ENCODE measurements around the gene TMEM150A. TPM values are rescaled to one million over a fixed set of nuclear protein-coding genes. Genes with fewer than 3 reads are reported as not detected.

TMEM150A gene
- total RNA-seq, 1 experiment from 2014 or later = 25.3 TPM

- H3K4me3 ChIP-seq (ENCODE audit: low read depth, low read length) = peak within 1 kb of the TSS; percentile 67
- peaks cover 13% of the 10 kb centered on the region for H3K36me3 Mint-ChIP-seq (ENCODE audit: insufficient read depth, unreplicated experiment)
- H3K9me3 ChIP-seq = no peaks in the 10 kb centered on the region
- peak within 1 kb of the TSS; percentile 90 for H3K4me3 Mint-ChIP-seq (ENCODE audit: unreplicated experiment)
- no peaks in the 10 kb centered on the region for H3K9me3 Mint-ChIP-seq (ENCODE audit: unreplicated experiment)
- TF ChIP-seq CTCF (IDR thresholded peaks at IDR 0.05; ENCODE audit: insufficient read depth in 1 of 2, low read depth in 1 of 2, low read length in 1 of 2, severe bottlenecking in 1 of 2, unreplicated experiment in 1 of 2) = no peak
- TSS peak; percentile 50 for BruUV-seq (replicated peaks)
- H3K4me1 ChIP-seq = peaks cover 14% of the 10 kb centered on the region
- H3K36me3 ChIP-seq (ENCODE audit: control insufficient read depth, insufficient read depth, low read length) = no peaks in the 10 kb centered on the region; the same call in 1 of the 2 replicates
- H3K4me1 Mint-ChIP-seq (ENCODE audit: low read depth, unreplicated experiment) = peaks cover 17% of the 10 kb centered on the region
- H3K27me3 Mint-ChIP-seq (ENCODE audit: insufficient read depth, unreplicated experiment) = no peaks in the 10 kb centered on the region
- H3K27me3 ChIP-seq (replicated peaks; ENCODE audit: control insufficient read depth, insufficient read depth, low read length) = no peaks in the 10 kb centered on the region
- POLR2A ChIA-PET = interaction anchor here (0.6 to 2.3 kb wide), 15 partner anchors 10 to 196 kb away, joined by 3 to 24 read pairs (median 4); partner anchors contain the start of genes C2orf68, GGCX, MAT2A and RNF181
- intact Hi-C loops (cut with micrococcal nuclease; ENCODE audit: unreplicated experiment) = loop anchor here (1.0 kb wide), 2 partner anchors 8 to 16 kb away; partner anchors contain the start of gene GGCX
- peak; percentile 87 to 89 for DNase-seq
- peak within 1 kb of the TSS; percentile 93 for H3K27ac Mint-ChIP-seq (ENCODE audit: unreplicated experiment)
- CTCF ChIA-PET = interaction anchor here (0.6 to 1.8 kb wide), 6 partner anchors 10 to 501 kb away, joined by 3 to 15 read pairs (median 4); partner anchors contain the start of gene GGCX
Observed at GRCh38 chr2:85577386-85578242, 24.9 kb downstream of the TMEM150A start, which contains the start of gene VAMP8. Gene VAMP8 (plus strand): TSS chr2:85577586. CDS start chr2:85577647, 61 bp downstream.

DNA sequence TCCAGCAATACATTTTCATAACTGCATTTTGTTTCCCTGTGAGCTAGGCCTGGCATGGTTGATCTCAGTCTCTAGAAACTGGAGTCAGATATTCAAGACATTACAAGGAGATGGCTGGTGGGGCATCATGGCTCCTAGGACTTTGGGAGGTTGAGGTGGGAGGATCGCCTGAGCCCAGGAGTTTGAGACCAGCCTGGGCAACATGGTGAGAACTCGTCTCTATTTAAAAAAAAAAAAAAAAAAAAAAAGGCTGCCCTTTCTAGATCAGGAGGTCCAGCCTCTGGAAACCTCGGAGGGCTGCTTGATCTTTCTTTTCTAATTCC, 25.5 kb downstream of the TMEM150A start:
- no TSS peak for BruUV-seq (replicated peaks)
- peaks cover 8% of the 10 kb centered on the region for H3K36me3 Mint-ChIP-seq (ENCODE audit: insufficient read depth, unreplicated experiment)
- Histone ChIP-seq H3K9me3 (no peaks in the 10 kb centered on the region), H3K4me3 (ENCODE audit: low read depth, low read length) (peak overlapping the region; percentile 67), H3K4me1 (peaks cover 14% of the 10 kb centered on the region), H3K36me3 (ENCODE audit: control insufficient read depth, insufficient read depth, low read length) (no peaks in the 10 kb centered on the region), H3K27me3 (replicated peaks; ENCODE audit: control insufficient read depth, insufficient read depth, low read length) (no peaks in the 10 kb centered on the region)
- no peaks in the 10 kb centered on the region for H3K27me3 Mint-ChIP-seq (ENCODE audit: insufficient read depth, unreplicated experiment)
- H3K4me3 Mint-ChIP-seq (ENCODE audit: unreplicated experiment) = peak overlapping the region; percentile 90
- peaks cover 20% of the 10 kb centered on the region for H3K4me1 Mint-ChIP-seq (ENCODE audit: low read depth, unreplicated experiment)
- DNase-seq = no peak
- CTCF ChIA-PET = interaction anchor here (0.7 to 1.8 kb wide), 6 partner anchors 10 to 897 kb away, joined by 3 to 15 read pairs (median 5); partner anchors contain the start of gene GGCX
- TF ChIP-seq CTCF (IDR thresholded peaks at IDR 0.05; ENCODE audit: insufficient read depth in 1 of 2, low read depth in 1 of 2, low read length in 1 of 2, severe bottlenecking in 1 of 2, unreplicated experiment in 1 of 2) = no peak
- POLR2A ChIA-PET = interaction anchor here (0.6 to 2.3 kb wide), 6 partner anchors 10 to 195 kb away, joined by 3 to 22 read pairs (median 4); partner anchors contain the start of genes MAT2A and RNF181
- H3K27ac Mint-ChIP-seq (ENCODE audit: unreplicated experiment) = peak overlapping the region; percentile 93
- intact Hi-C loops (cut with micrococcal nuclease; ENCODE audit: unreplicated experiment) = loop anchor here (1.0 kb wide), 2 partner anchors 8 to 16 kb away; partner anchors contain the start of gene GGCX
- H3K9me3 Mint-ChIP-seq (ENCODE audit: unreplicated experiment) = no peaks in the 10 kb centered on the region

- no peak for DNase-seq
- no peaks in the 10 kb centered on the region for H3K36me3 Mint-ChIP-seq (ENCODE audit: insufficient read depth, unreplicated experiment)
- no TSS peak for BruUV-seq (replicated peaks)
- H3K27me3 ChIP-seq (replicated peaks; ENCODE audit: control insufficient read depth, insufficient read depth, low read length) = no peaks in the 10 kb centered on the region
- peaks cover 14% of the 10 kb centered on the region for H3K4me1 ChIP-seq
- CTCF ChIA-PET = no interaction called here
- H3K9me3 Mint-ChIP-seq (ENCODE audit: unreplicated experiment) = no peaks in the 10 kb centered on the region
- POLR2A ChIA-PET = no interaction called here
- no peak overlapping the region for H3K4me3 ChIP-seq (ENCODE audit: low read depth, low read length)
- H3K27ac Mint-ChIP-seq (ENCODE audit: unreplicated experiment) = no peak overlapping the region
- intact Hi-C loops (cut with micrococcal nuclease; ENCODE audit: unreplicated experiment) = no loop called here
- H3K4me1 Mint-ChIP-seq (ENCODE audit: low read depth, unreplicated experiment) = peaks cover 20% of the 10 kb centered on the region
- H3K9me3 ChIP-seq = no peaks in the 10 kb centered on the region
- H3K27me3 Mint-ChIP-seq (ENCODE audit: insufficient read depth, unreplicated experiment) = no peaks in the 10 kb centered on the region
- no peak for TF ChIP-seq CTCF (IDR thresholded peaks at IDR 0.05; ENCODE audit: insufficient read depth in 1 of 2, low read depth in 1 of 2, low read length in 1 of 2, severe bottlenecking in 1 of 2, unreplicated experiment in 1 of 2)
- no peaks in the 10 kb centered on the region for H3K36me3 ChIP-seq (ENCODE audit: control insufficient read depth, insufficient read depth, low read length)
- no peak overlapping the region for H3K4me3 Mint-ChIP-seq (ENCODE audit: unreplicated experiment)
Observed at GRCh38 chr2:85575739-85576138, 26.8 kb downstream of the TMEM150A start.
